HepG2 (cell line): ENCODE measurements around the gene RPL18. TPM values are rescaled to one million over a fixed set of nuclear protein-coding genes. Genes with fewer than 3 reads are reported as not detected.

Experiments used
- ATAC-seq: fragments of 200-7000 bp; cut with Tn5 transposase; 3 replicates; pipeline ENCODE4 v1.9.1; 2020; ENCODE audit warnings: mild to moderate bottlenecking, moderate library complexity
- BruUV-seq: library from RNA; stranded (reverse); fragments of 400-500 nt; replicated peaks from 2 replicates; lab custom pipeline; 2021; lab: Mats Ljungman, UMichigan
- CTCF ChIA-PET: fragments of 300-600 bp; formaldehyde crosslinking; extraction: SDS; loops from one replicate; lab custom pipeline; 2021; ENCODE audit warnings: low total read pairs, inconsistent platforms, low intra/inter-chr PET ratio; lab: Yijun Ruan, JAX
- POLR2A ChIA-PET: fragments of 350-600 bp; sonication (Branson Sonifier 250); formaldehyde crosslinking; loops from one replicate; lab custom pipeline; 2020; ENCODE audit warnings: antibody characterized with exemption, inconsistent platforms; lab: Yijun Ruan, JAX
- DNase-seq: peaks from one replicate; pipeline ENCODE4 v3.0.0-alpha.2; 2015; ENCODE audit warnings: low spot score
- FAIRE-seq: peaks from 3 replicates; lab custom pipeline; 2011; peaks lifted over from hg19 to GRCh38; lab: Jason Lieb, UNC
- H2AFZ ChIP-seq: one replicate; pipeline ENCODE4 v1.6.1; 2011; ENCODE audit warnings: low read length, inconsistent platforms
- H3K27ac ChIP-seq: fragments of 300-600 bp; 3 replicates; pipeline ENCODE4 v1.8.0; 2011; ENCODE audit warnings: mixed run types, mild to moderate bottlenecking, mixed read lengths, low read length, inconsistent platforms; ENCODE audit not compliant: insufficient read depth; ENCODE audit errors: extremely low read length
- H3K27me3 ChIP-seq, 2 experiments: fragments of 200-600 bp in 1 of 2; 2 replicates in 1 of 2; 3 replicates in 1 of 2; pipeline versions ENCODE4 v1.6.0 to v1.8.0; 2011; ENCODE audit warnings: low read length in 2 of 2, mild to moderate bottlenecking in 2 of 2, moderate library complexity in 2 of 2, inconsistent platforms in 1 of 2; ENCODE audit not compliant: insufficient read depth in 2 of 2, control insufficient read depth in 1 of 2
- H3K36me3 ChIP-seq, 2 experiments: fragments of 200-600 bp in 1 of 2; replicated peaks in 1 of 2; 2 replicates in 1 of 2; 3 replicates in 1 of 2; pipeline versions ENCODE4 v1.5.1 to v1.8.0; 2011; ENCODE audit warnings: low read length in 2 of 2, inconsistent platforms in 1 of 2; ENCODE audit not compliant: insufficient read depth in 2 of 2, control insufficient read depth in 1 of 2
- H3K4me1 ChIP-seq: 2 replicates; pipeline ENCODE4 v1.5.1; 2012; ENCODE audit warnings: low read length, inconsistent platforms; ENCODE audit not compliant: insufficient read depth
- H3K4me2 ChIP-seq: 2 replicates; pipeline ENCODE4 v1.6.0; 2011; ENCODE audit warnings: low read depth, low read length, inconsistent platforms
- H3K4me3 ChIP-seq, 3 experiments: fragments of 200-600 bp in 1 of 3; sonication (generic), shearing (Covaris generic) in 1 of 3; replicated peaks in 1 of 3; 2 replicates each; pipeline ENCODE4 v1.5.1; 2011 to 2016; ENCODE audit warnings: low read length in 3 of 3, inconsistent platforms in 2 of 3, low read depth in 2 of 3, mild to moderate bottlenecking in 2 of 3, control low read depth in 1 of 3, mixed read lengths in 1 of 3; ENCODE audit not compliant: insufficient read depth in 1 of 3
- H3K79me2 ChIP-seq: one replicate; pipeline ENCODE4 v1.6.1; 2011; ENCODE audit warnings: low read length, inconsistent platforms; ENCODE audit not compliant: insufficient read depth
- H3K9ac ChIP-seq: 2 replicates; pipeline ENCODE4 v1.6.0; 2011; ENCODE audit warnings: mild to moderate bottlenecking, low read depth, low read length, inconsistent platforms; ENCODE audit not compliant: insufficient read depth
- H3K9me3 ChIP-seq: 2 replicates; pipeline ENCODE4 v1.5.1; 2012; ENCODE audit warnings: mild to moderate bottlenecking, low read length
- H4K20me1 ChIP-seq: 2 replicates; pipeline ENCODE4 v1.6.0; 2011; ENCODE audit warnings: inconsistent platforms, mild to moderate bottlenecking, low read length, moderate library complexity; ENCODE audit not compliant: insufficient read depth
- GABPA ChIP-seq, 2 experiments: IDR thresholded peaks; 2 replicates each; pipeline ENCODE4 v1.6.1; 2011 to 2016; ENCODE audit warnings: low read depth in 2 of 2, low read length in 1 of 2, missing biosample characterization in 1 of 2, missing genetic modification characterization in 1 of 2
- JUNB ChIP-seq: sonication (generic); formaldehyde crosslinking; IDR thresholded peaks from 2 replicates; pipeline ENCODE4 v1.8.0; 2022; ENCODE audit warnings: missing genetic modification reagents, mild to moderate bottlenecking, borderline replicate concordance
- ZNF619 ChIP-seq: sonication (generic); formaldehyde crosslinking; IDR thresholded peaks from 2 replicates; pipeline ENCODE4 v1.4.0; 2020; ENCODE audit warnings: mild to moderate bottlenecking, missing genetic modification reagents
- ZNF768 ChIP-seq: sonication (generic); formaldehyde crosslinking; IDR thresholded peaks from 2 replicates; pipeline ENCODE4 v1.4.0; 2020; ENCODE audit warnings: missing genetic modification reagents
- WGBS: methylation state at CpG from one replicate; pipeline ENCODE4 v1.1.6; 2017; ENCODE audit warnings: low lambda C conversion rate; 5-methylcytosine and 5-hydroxymethylcytosine counted together
- in situ Hi-C: cut with HindIII; loops from 2 replicates; pipeline ENCODE4 v1.10.0; 2017; ENCODE audit warnings: low pct_unique_long_range_greater_than_20kb; ENCODE audit not compliant: extremely low pct_ligation_motif_present
- intact Hi-C: fragments of 100-400 bp; cut with micrococcal nuclease; formaldehyde crosslinking; loops from one replicate; pipeline ENCODE4 v1.10.0; 2022; ENCODE audit not compliant: unreplicated experiment
- polyA plus RNA-seq, 8 experiments: library from polyadenylated mRNA; depleted of rRNA in 3 of 8; stranded (reverse) in 7 of 8; unstranded in 1 of 8; fragments of >200 nt; fragmentation: Illumina TruSeq in 4 of 8; extraction: Trizol in 4 of 8; gene quantifications; 2 replicates each; pipeline versions ENCODE4 v1.2.1 to v1.2.3, GENCODE V29; 2011 to 2016; ENCODE audit warnings: low read depth in 4 of 8, missing spikeins in 1 of 8, mixed read lengths in 1 of 8; ENCODE audit not compliant: insufficient read depth in 1 of 8
- total RNA-seq, 5 experiments: library from RNA; depleted of rRNA; stranded (reverse); fragments of >200 nt; fragmentation: Illumina TruSeq; extraction: Trizol; gene quantifications; 2 replicates each; pipeline ENCODE4 v1.2.3, GENCODE V29; 2016; ENCODE audit warnings: low read depth in 1 of 5
- TF ChIP-seq, protein P1 (sequence below): sonication (generic); formaldehyde crosslinking; IDR thresholded peaks from 2 replicates; pipeline ENCODE4 v1.5.0; 2020; ENCODE audit warnings: mild to moderate bottlenecking, missing genetic modification reagents, moderate library complexity
- TF ChIP-seq, protein P2 (sequence below): sonication (generic); formaldehyde crosslinking; IDR thresholded peaks from 2 replicates; pipeline ENCODE4 v1.8.1; 2023; ENCODE audit warnings: mild to moderate bottlenecking, missing genetic modification reagents, borderline replicate concordance

The RPL18 gene
- total and polyA plus RNA-seq, 2 of the 13 experiments (the other 11 are each of a cell fraction or from before 2014, with no cell fraction given) = 1,485 to 1,639 TPM

DNA sequence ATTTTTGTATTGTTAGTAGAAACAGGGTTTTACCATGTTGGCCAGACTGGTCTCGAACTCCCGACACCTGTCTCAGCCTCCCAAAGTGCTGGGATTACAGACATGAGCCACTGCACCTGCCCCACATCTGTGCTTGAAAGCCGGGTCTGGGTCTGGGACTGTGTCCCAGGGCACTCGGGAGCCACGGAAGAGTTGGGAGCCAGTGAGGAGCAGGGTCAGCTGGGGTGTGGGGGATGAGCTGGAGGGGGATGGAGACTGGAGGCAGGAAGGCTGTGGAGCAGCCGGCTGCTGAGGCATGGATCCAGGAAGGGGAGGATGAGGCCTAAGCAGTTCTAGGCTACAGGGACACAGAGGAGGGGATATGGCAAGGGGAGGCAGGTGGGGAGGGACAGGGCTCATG is 23.1 kb downstream of the RPL18 start (continued):
- TF ChIP-seq, protein P1, sequence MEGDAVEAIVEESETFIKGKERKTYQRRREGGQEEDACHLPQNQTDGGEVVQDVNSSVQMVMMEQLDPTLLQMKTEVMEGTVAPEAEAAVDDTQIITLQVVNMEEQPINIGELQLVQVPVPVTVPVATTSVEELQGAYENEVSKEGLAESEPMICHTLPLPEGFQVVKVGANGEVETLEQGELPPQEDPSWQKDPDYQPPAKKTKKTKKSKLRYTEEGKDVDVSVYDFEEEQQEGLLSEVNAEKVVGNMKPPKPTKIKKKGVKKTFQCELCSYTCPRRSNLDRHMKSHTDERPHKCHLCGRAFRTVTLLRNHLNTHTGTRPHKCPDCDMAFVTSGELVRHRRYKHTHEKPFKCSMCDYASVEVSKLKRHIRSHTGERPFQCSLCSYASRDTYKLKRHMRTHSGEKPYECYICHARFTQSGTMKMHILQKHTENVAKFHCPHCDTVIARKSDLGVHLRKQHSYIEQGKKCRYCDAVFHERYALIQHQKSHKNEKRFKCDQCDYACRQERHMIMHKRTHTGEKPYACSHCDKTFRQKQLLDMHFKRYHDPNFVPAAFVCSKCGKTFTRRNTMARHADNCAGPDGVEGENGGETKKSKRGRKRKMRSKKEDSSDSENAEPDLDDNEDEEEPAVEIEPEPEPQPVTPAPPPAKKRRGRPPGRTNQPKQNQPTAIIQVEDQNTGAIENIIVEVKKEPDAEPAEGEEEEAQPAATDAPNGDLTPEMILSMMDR (CRISPR knock-in tag) = no peak
- TF ChIP-seq, protein P2, sequence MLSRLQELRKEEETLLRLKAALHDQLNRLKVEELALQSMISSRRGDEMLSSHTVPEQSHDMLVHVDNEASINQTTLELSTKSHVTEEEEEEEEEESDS = no peak
- TF ChIP-seq GABPA (IDR thresholded peaks at IDR 0.05; ENCODE audit: low read depth, low read length) (no peak), GABPA (CRISPR knock-in tag; IDR thresholded peaks at IDR 0.05; ENCODE audit: low read depth) (no peak)

DNA sequence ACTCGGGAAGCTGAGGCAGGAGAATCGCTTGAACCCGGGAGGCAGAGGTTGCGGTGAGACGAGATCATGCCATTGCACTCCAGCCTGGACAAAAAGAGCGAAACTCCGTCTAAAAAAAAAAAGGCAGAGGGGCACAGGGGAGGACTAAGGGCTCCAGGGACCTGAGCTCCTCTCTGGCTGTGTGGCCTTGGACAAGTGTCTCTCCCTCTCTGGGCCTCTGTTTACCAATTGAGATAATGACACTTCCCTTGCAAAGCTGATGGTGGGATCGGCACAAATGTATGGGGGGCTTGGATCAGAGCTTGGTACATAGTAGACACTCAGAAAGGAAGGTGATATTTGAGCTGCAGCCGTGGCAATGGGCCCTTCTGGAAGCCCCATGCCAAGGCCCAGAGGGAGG is 23.8 kb downstream of the RPL18 start:
- CTCF ChIA-PET = no interaction called here
- H3K9ac ChIP-seq = no peak overlapping the region
- in situ Hi-C loops = no loop called here

More for the DNA sequence above, 23.8 kb downstream of the RPL18 start:
- Histone ChIP-seq H3K79me2 (no peaks in the 10 kb centered on the region), H3K4me3 (no peak overlapping the region), H2AFZ (no peak overlapping the region), H3K4me2 (no peak overlapping the region), H4K20me1 (no peaks in the 10 kb centered on the region)
- no peak for ATAC-seq
- TF ChIP-seq JUNB (CRISPR knock-in tag) (no peak), ZNF768 (CRISPR knock-in tag) (peak; percentile 86), ZNF619 (CRISPR knock-in tag) (no peak)
- TF ChIP-seq, all 625 proteins: peak for 1
- POLR2A ChIA-PET = interaction anchor here (1.1 kb wide), 1 partner anchor 24 kb away, joined by 3 read pairs; the partner anchor contains the start of genes RPL18 and SPHK2
- Histone ChIP-seq H3K27ac (no peak overlapping the region), H3K27me3 (peaks cover 1 to 12% of the 10 kb centered on the region in 2 experiments; a peak in 4 of 5 replicates), H3K36me3 (no peaks in the 10 kb centered on the region), H3K4me1 (peaks cover 8% of the 10 kb centered on the region; the same call in 1 of the 2 replicates), H3K9me3 (no peaks in the 10 kb centered on the region)
- WGBS = 61% methylated on average over 8 of the region's 9 CpGs
- FAIRE-seq (no peak), DNase-seq (no peak)
- no TSS peak for BruUV-seq
- intact Hi-C loops = no loop called here
